ENCODE data around the gene PLEKHM2. TPM values are rescaled to one million over a fixed set of nuclear protein-coding genes. Genes with fewer than 3 reads are reported as not detected.
A peak's percentile ranks its signal among the peaks of the same experiment; 100 is the strongest.

The PLEKHM2 gene
- total RNA-seq, 1 donor from 2014 or later, result 105 TPM

- ATAC-seq (ENCODE audit: low read depth) (no peak), DNase-seq (no peak)
- Mint-ChIP-seq H3K4me3 (no peak overlapping the region), H3K27ac (no peak overlapping the region), H3K27me3 (no peaks in the 10 kb centered on the region), H3K9me3 (no peaks in the 10 kb centered on the region), H3K4me1 (peaks cover 70% of the 10 kb centered on the region), H3K36me3 (ENCODE audit: low read depth) (peaks cover 36% of the 10 kb centered on the region)
- intact Hi-C loops (cut with micrococcal nuclease), result no loop called here
- POLR2A ChIA-PET, result interaction anchor here (1.0 to 1.2 kb wide), 2 partner anchors 9 to 11 kb away, joined by 3 to 5 read pairs; no protein-coding TSS in a partner anchor
- no peak for TF ChIP-seq CTCF (IDR thresholded peaks at IDR 0.05)
- CTCF ChIA-PET, result no interaction called here
Measured at GRCh38 chr1:15690317-15690716, 6.2 kb downstream of the PLEKHM2 start.

GRCh38 chr1:15691434-15692032 lies 7.4 kb downstream of the PLEKHM2 start:
- Mint-ChIP-seq H3K4me3 (no peak overlapping the region), H3K27me3 (no peaks in the 10 kb centered on the region), H3K36me3 (ENCODE audit: low read depth) (peaks cover 37% of the 10 kb centered on the region), H3K4me1 (peaks cover 73% of the 10 kb centered on the region), H3K9me3 (no peaks in the 10 kb centered on the region), H3K27ac (peak overlapping the region; percentile 88)
- ChIA-PET CTCF (no interaction called here), POLR2A (interaction anchor here (3.5 kb wide), 1 partner anchor 10 kb away, joined by 12 read pairs; no protein-coding TSS in a partner anchor)
- ATAC-seq (ENCODE audit: low read depth) (no peak), DNase-seq (no peak)
- no peak for TF ChIP-seq CTCF (IDR thresholded peaks at IDR 0.05)
- intact Hi-C loops (cut with micrococcal nuclease), result no loop called here

GRCh38 chr1:15692121-15692682 lies 8.1 kb downstream of the PLEKHM2 start:
- Mint-ChIP-seq H3K27ac (peak overlapping the region; percentile 88), H3K27me3 (no peaks in the 10 kb centered on the region), H3K4me3 (no peak overlapping the region), H3K4me1 (peaks cover 77% of the 10 kb centered on the region), H3K9me3 (no peaks in the 10 kb centered on the region), H3K36me3 (ENCODE audit: low read depth) (peaks cover 40% of the 10 kb centered on the region)
- DNase-seq (no peak), ATAC-seq (ENCODE audit: low read depth) (no peak)
- ChIA-PET CTCF (no interaction called here), POLR2A (interaction anchor here (3.5 kb wide), 1 partner anchor 10 kb away, joined by 12 read pairs; no protein-coding TSS in a partner anchor)
- TF ChIP-seq CTCF (IDR thresholded peaks at IDR 0.05), result no peak
- intact Hi-C loops (cut with micrococcal nuclease), result no loop called here

- no peak for ATAC-seq (ENCODE audit: low read depth)
- ChIA-PET POLR2A (interaction anchor here (1.0 to 5.6 kb wide), 4 partner anchors 8 to 19 kb away, joined by 4 to 54 read pairs (median 10); partner anchors contain the start of gene PLEKHM2), CTCF (no interaction called here)
- Mint-ChIP-seq H3K27me3 (no peaks in the 10 kb centered on the region), H3K9me3 (no peaks in the 10 kb centered on the region), H3K27ac (peak overlapping the region; percentile 97), H3K4me3 (no peak overlapping the region), H3K36me3 (ENCODE audit: low read depth) (peaks cover 32% of the 10 kb centered on the region), H3K4me1 (peaks cover 77% of the 10 kb centered on the region)
- intact Hi-C loops (cut with micrococcal nuclease), result no loop called here
- no peak for TF ChIP-seq CTCF (IDR thresholded peaks at IDR 0.05)
- DNase-seq, result no peak
Measured at GRCh38 chr1:15693371-15693770, 9.3 kb downstream of the PLEKHM2 start.

GRCh38 chr1:15696956-15697521 lies 12.9 kb downstream of the PLEKHM2 start:
- H3K36me3 Mint-ChIP-seq (ENCODE audit: low read depth), result peaks cover 27% of the 10 kb centered on the region
- H3K27ac Mint-ChIP-seq, result peak overlapping the region; percentile 97
- no peak for TF ChIP-seq CTCF (IDR thresholded peaks at IDR 0.05)
- ChIA-PET CTCF (interaction anchor here (1.2 to 1.8 kb wide), 4 partner anchors 12 to 125 kb away, joined by 3 to 7 read pairs (median 4); partner anchors contain the start of gene DDI2), POLR2A (interaction anchor here (0.5 to 5.6 kb wide), 23 partner anchors 9 to 817 kb away, joined by 3 to 80 read pairs (median 4); partner anchors contain the start of genes AGMAT, CPLANE2, DDI2 and DNAJC16)
- no peaks in the 10 kb centered on the region for H3K27me3 Mint-ChIP-seq
- peak overlapping the region; percentile 81 for H3K4me3 Mint-ChIP-seq
- ATAC-seq (ENCODE audit: low read depth) (peak; percentile 92), DNase-seq (peak; percentile 60)
- intact Hi-C loops (cut with micrococcal nuclease), result loop anchor here (1.0 to 5.0 kb wide), 7 partner anchors 15 to 172 kb away; partner anchors contain the start of genes CASP9, DDI2 and TMEM82
- no peaks in the 10 kb centered on the region for H3K9me3 Mint-ChIP-seq
- H3K4me1 Mint-ChIP-seq, result peaks cover 75% of the 10 kb centered on the region

All from activated B cell treated with CpG ODN at 0.5 μM for 24 hours (primary cell).